Liver (tissue), 9 donors: ENCODE data around the gene HVCN1. TPM values are rescaled to one million over a fixed set of nuclear protein-coding genes. Genes with fewer than 3 reads are reported as not detected.

Experiments
- DNase-seq: peaks from one replicate; pipeline ENCODE4 v3.0.0-alpha.2; 2017; ENCODE audit warnings: low spot score
- H3K27ac ChIP-seq, 2 donors: one replicate each; pipeline ENCODE4 v1.7.0; 2013; ENCODE audit warnings: inconsistent platforms in 2 of 2, low read length in 2 of 2, control low read depth in 1 of 2, low read depth in 1 of 2, mild to moderate bottlenecking in 1 of 2
- H3K27me3 ChIP-seq, 4 donors: one replicate each; pipeline versions ENCODE4 v1.6.1 to v1.7.0; 2013; ENCODE audit warnings: low read length in 3 of 4, inconsistent platforms in 1 of 4, mild to moderate bottlenecking in 1 of 4, moderate library complexity in 1 of 4; ENCODE audit not compliant: control insufficient read depth in 4 of 4, insufficient read depth in 4 of 4
- H3K36me3 ChIP-seq, 4 donors: one replicate each; pipeline versions ENCODE4 v1.6.1 to v1.7.0; 2013; ENCODE audit warnings: low read length in 3 of 4, mild to moderate bottlenecking in 3 of 4, low read depth in 1 of 4, moderate library complexity in 1 of 4; ENCODE audit not compliant: control insufficient read depth in 4 of 4, insufficient read depth in 3 of 4
- H3K4me1 ChIP-seq, 4 donors: one replicate each; pipeline versions ENCODE4 v1.6.1 to v1.7.0; 2013; ENCODE audit warnings: low read length in 3 of 4, mild to moderate bottlenecking in 3 of 4, moderate library complexity in 1 of 4; ENCODE audit not compliant: control insufficient read depth in 4 of 4, insufficient read depth in 4 of 4
- H3K4me3 ChIP-seq, 3 donors: one replicate each; pipeline versions ENCODE4 v1.6.1 to v1.7.0; 2013; ENCODE audit warnings: low read length in 3 of 3, control low read depth in 1 of 3, low read depth in 1 of 3, mild to moderate bottlenecking in 1 of 3
- H3K9ac ChIP-seq, 2 donors: one replicate each; pipeline ENCODE4 v1.7.0; 2013; ENCODE audit warnings: low read length in 2 of 2, mild to moderate bottlenecking in 2 of 2, moderate library complexity in 2 of 2, control low read depth in 1 of 2, low read depth in 1 of 2
- H3K9me3 ChIP-seq, 4 donors: one replicate each; pipeline versions ENCODE4 v1.6.1 to v1.7.0; 2013; ENCODE audit warnings: low read length in 3 of 4; ENCODE audit not compliant: control insufficient read depth in 4 of 4
- ATF3 ChIP-seq: IDR thresholded peaks from 2 replicates; pipeline ENCODE4 v1.6.1; 2016; ENCODE audit warnings: antibody characterized with exemption
- CTCF ChIP-seq: fragments of 150-350 bp; IDR thresholded peaks from 2 replicates; pipeline ENCODE4 v1.5.1; 2017; ENCODE audit warnings: improper control_type of control experiment, low read depth, low read length; ENCODE audit not compliant: missing input control
- EGR1 ChIP-seq, 2 donors: IDR thresholded peaks; 2 replicates each; pipeline ENCODE4 v1.6.1; 2016 to 2018; ENCODE audit warnings: antibody characterized with exemption in 2 of 2, low read depth in 2 of 2
- FOXA1 ChIP-seq: IDR thresholded peaks from 2 replicates; pipeline ENCODE4 v1.6.1; 2016; ENCODE audit warnings: antibody characterized with exemption
- FOXA2 ChIP-seq: IDR thresholded peaks from 2 replicates; pipeline ENCODE4 v1.6.1; 2016; ENCODE audit warnings: antibody characterized with exemption
- GABPA ChIP-seq, 2 donors: IDR thresholded peaks in 1 of 2; conservative IDR thresholded peaks in 1 of 2; 2 replicates each; pipeline ENCODE4 v1.6.1; 2016; ENCODE audit warnings: antibody characterized with exemption in 2 of 2, mild to moderate bottlenecking in 1 of 2, moderate library complexity in 1 of 2
- HNF4A ChIP-seq, 2 donors: conservative IDR thresholded peaks; 2 replicates each; pipeline ENCODE4 v1.6.1; 2016; ENCODE audit warnings: antibody characterized with exemption in 2 of 2, mild to moderate bottlenecking in 2 of 2
- HNF4G ChIP-seq: IDR thresholded peaks from 2 replicates; pipeline ENCODE4 v1.6.1; 2016; ENCODE audit warnings: antibody characterized with exemption
- JUND ChIP-seq, 2 donors: IDR thresholded peaks; 2 replicates each; pipeline ENCODE4 v1.6.1; 2016; ENCODE audit warnings: antibody characterized with exemption in 2 of 2
- MAX ChIP-seq: IDR thresholded peaks from 2 replicates; pipeline ENCODE4 v1.6.1; 2016; ENCODE audit warnings: antibody characterized with exemption
- NR2F2 ChIP-seq: IDR thresholded peaks from 2 replicates; pipeline ENCODE4 v1.6.1; 2016; ENCODE audit warnings: antibody characterized with exemption
- RAD21 ChIP-seq, 2 donors: IDR thresholded peaks; 2 replicates each; pipeline ENCODE4 v1.6.1; 2016; ENCODE audit warnings: antibody characterized with exemption in 2 of 2, mild to moderate bottlenecking in 2 of 2
- REST ChIP-seq: IDR thresholded peaks from 2 replicates; pipeline ENCODE4 v1.6.1; 2016; ENCODE audit warnings: antibody characterized with exemption, mild to moderate bottlenecking
- RXRA ChIP-seq, 2 donors: IDR thresholded peaks; 2 replicates each; pipeline ENCODE4 v1.6.1; 2017 to 2018; ENCODE audit warnings: antibody characterized with exemption in 2 of 2, mild to moderate bottlenecking in 1 of 2
- SP1 ChIP-seq: IDR thresholded peaks from 2 replicates; pipeline ENCODE4 v1.6.1; 2018; ENCODE audit warnings: antibody characterized with exemption, mild to moderate bottlenecking
- TAF1 ChIP-seq: conservative IDR thresholded peaks from 2 replicates; pipeline ENCODE4 v1.6.1; 2016; ENCODE audit warnings: antibody characterized with exemption, mild to moderate bottlenecking
- YY1 ChIP-seq: IDR thresholded peaks from 2 replicates; pipeline ENCODE4 v1.6.1; 2016; ENCODE audit warnings: antibody characterized with exemption, mild to moderate bottlenecking
- ZBTB33 ChIP-seq: IDR thresholded peaks from 2 replicates; pipeline ENCODE4 v1.6.1; 2016; ENCODE audit warnings: antibody characterized with exemption
- WGBS: extraction: QIAGEN DNeasy Blood & Tissue Kit; methylation state at CpG from one replicate; pipeline ENCODE4 v1.1.7; 2013; 5-methylcytosine and 5-hydroxymethylcytosine counted together
- polyA plus RNA-seq, 2 donors: library from polyadenylated mRNA; stranded (reverse) in 1 of 2; unstranded in 1 of 2; fragments of 200-250 nt in 1 of 2; fragments of >200 nt in 1 of 2; fragmentation: Nextera tagmentation in 1 of 2; extraction: Ambion mirVana in 1 of 2; gene quantifications; one replicate each; pipeline versions ENCODE4 v1.2.1 to v1.2.3, GENCODE V29; 2013 to 2015
- total RNA-seq, 2 donors: library from RNA; depleted of rRNA; stranded (reverse); fragments of >200 nt; gene quantifications; one replicate each; pipeline ENCODE4 v1.2.3, GENCODE V29; 2014
- donor health status: healthy.
- donor health status: healthy.
- donor health status: healthy.
- donor health status: healthy.
- donor health status: healthy.

Gene HVCN1
- total and polyA plus RNA-seq, 4 donors, result 1.8 to 5.4 (median 2.5) TPM

- TF ChIP-seq REST, result no peak
- no peak for TF ChIP-seq SP1
- TF ChIP-seq ZBTB33, result no peak
- TF ChIP-seq RAD21 (IDR thresholded peaks at IDR 0.05), result no peak
- no peak for TF ChIP-seq HNF4A (conservative IDR thresholded peaks at IDR 0.05)
- no peak for TF ChIP-seq RXRA (IDR thresholded peaks at IDR 0.05)
These were observed 20.3 kb downstream of the HVCN1 start (continued) for GRCh38 chr12:110668480-110669192.

GRCh38 chr12:110667671-110668070 lies 21.2 kb downstream of the HVCN1 start:
- 94% methylated on average over 3 of the region's 3 CpGs for WGBS
- no peak for DNase-seq
- H3K27ac ChIP-seq, result no peak overlapping the region

More at GRCh38 chr12:110667671-110668070, 21.2 kb downstream of the HVCN1 start:
- H3K9me3 ChIP-seq, result no peaks in the 10 kb centered on the region
- H3K36me3 ChIP-seq, result no peaks in the 10 kb centered on the region
- H3K27me3 ChIP-seq, result no peaks in the 10 kb centered on the region
- H3K4me3 ChIP-seq, result no peak overlapping the region
- H3K9ac ChIP-seq, result no peak overlapping the region
- no peak for TF ChIP-seq NR2F2
- TF ChIP-seq CTCF, result no peak
- no peak for TF ChIP-seq HNF4G
- no peak for TF ChIP-seq EGR1 (IDR thresholded peaks at IDR 0.05; ENCODE audit: low read depth in 2 of 2)
- no peak for TF ChIP-seq YY1
- TF ChIP-seq RAD21 (IDR thresholded peaks at IDR 0.05), result no peak
- TF ChIP-seq RXRA (IDR thresholded peaks at IDR 0.05), result no peak
- TF ChIP-seq FOXA2, result no peak
- no peak for TF ChIP-seq SP1
- no peak for TF ChIP-seq REST
- TF ChIP-seq MAX, result no peak
- TF ChIP-seq ZBTB33, result no peak
- TF ChIP-seq HNF4A (conservative IDR thresholded peaks at IDR 0.05), result no peak
- no peak for TF ChIP-seq ATF3
- TF ChIP-seq TAF1, result no peak
- TF ChIP-seq FOXA1, result no peak
- TF ChIP-seq JUND (IDR thresholded peaks at IDR 0.05), result no peak
- no peak for TF ChIP-seq GABPA (IDR thresholded peaks at IDR 0.05 in 1 of 2, conservative IDR thresholded peaks at IDR 0.05 in 1 of 2)
- H3K4me1 ChIP-seq, result no peaks in the 10 kb centered on the region
